Umbilical cord (tissue), 2 donors: Measurements from ENCODE around the gene SMIM15. TPM values are rescaled to one million over a fixed set of nuclear protein-coding genes. Genes with fewer than 3 reads are reported as not detected.

Source experiments
- DNase-seq: peaks from one replicate; pipeline ENCODE4 v3.0.0-alpha.2; 2015; ENCODE audit warnings: low spot score
- total RNA-seq: library from RNA; depleted of rRNA; stranded (reverse); fragments of >200 nt; gene quantifications from one replicate; pipeline ENCODE4 v1.2.3, GENCODE V29; 2014; ENCODE audit warnings: low replicate concordance; ENCODE audit not compliant: insufficient read depth

The SMIM15 gene
- total RNA-seq, 1 donor from 2014 or later: 47.7 TPM

DNA sequence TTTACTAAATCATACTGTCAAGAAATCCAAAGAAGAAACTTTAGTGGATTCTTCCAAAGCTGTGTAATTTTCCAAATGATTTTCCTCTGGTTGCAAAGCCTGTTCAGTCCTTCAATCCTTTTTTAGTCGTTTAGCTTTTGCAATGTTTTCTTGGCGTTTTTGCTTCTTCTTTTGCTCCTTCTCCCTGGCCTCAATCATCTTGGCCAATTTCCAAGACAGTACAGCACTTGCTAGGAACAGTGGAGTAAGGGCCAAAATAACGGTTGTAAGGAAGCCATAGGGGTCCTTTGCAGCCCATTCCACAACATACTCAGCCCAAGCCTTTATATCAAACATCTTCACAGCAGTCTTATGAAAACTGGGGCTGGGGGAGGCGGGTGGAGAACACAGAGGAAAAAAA is 2.4 kb downstream of the SMIM15 start:
- no peak for DNase-seq

DNA sequence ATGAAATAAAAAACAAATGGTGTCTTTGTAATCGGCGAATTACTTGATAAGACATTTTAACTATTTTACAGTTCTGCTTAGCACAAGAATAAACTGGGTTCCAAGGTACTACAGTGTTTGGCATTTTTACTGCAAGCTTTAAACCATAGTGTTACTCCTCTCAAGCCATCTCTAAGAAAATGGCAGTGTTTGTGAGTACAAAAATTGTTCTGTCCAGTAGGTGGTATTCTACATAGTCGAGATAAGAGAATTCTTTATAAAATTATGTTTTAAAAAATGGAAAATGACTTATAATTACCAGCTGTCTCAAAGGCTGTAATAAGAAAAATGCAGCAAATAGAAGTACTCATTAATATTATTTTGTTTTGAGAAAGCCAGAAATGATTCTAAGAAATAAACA is 3.2 kb downstream of the SMIM15 start:
- no peak for DNase-seq

DNA sequence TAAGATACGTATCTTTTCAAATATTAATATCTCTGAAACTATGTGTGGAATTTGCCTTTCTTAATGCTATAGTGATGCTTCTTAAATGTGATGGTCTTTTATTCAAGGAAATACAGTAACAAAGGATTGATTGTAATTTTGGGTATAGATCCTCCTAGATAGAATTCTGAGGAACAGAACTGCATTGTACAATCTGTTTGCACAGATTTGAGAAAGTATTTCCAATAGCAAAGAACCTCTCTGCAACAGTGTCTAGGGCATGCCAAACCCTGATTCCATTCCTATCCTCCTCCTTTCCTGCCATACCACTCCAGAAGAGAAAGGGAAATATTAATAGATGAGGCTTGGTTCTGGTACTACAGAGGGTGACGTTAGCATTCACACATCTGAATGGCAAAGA is 10.4 kb downstream of the SMIM15 start:
- DNase-seq: no peak

DNA sequence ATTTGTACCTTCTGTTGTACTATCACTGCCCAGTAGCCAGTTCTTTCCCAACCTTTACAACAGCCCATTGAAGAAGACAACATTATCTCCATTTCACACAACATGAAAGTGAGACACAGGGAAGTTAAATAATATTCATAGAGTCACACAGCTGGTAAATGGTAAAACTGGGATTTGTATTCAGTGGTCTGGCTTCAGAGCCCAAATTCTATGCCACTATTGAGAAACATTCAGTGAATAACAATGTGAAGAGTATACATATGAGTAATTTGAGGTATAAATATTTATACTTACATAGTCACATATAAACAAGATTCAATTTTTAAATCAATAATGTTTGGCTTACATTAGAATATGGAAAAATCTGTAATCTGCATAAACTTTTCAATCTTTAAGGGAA is 13.8 kb downstream of the SMIM15 start:
- no peak for DNase-seq

DNA sequence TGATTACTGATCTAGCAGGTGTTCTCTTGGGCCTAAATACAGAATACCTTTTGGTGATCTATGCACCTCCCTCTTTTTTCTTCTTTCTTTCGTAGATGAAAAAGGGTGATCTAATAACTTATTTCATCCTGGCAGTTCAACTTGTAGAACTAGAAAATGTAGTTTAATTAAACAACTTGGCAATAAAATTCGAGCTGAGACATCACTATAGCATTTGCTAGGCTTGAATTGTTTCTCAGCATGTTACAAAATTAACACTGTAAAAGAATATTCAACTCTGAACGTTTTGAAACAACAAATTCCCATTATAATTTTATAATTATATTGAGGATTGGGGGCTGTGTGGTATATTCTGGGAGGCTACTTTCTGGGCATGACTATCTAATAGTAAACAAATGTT is 19.5 kb downstream of the SMIM15 start:
- no peak for DNase-seq

DNA sequence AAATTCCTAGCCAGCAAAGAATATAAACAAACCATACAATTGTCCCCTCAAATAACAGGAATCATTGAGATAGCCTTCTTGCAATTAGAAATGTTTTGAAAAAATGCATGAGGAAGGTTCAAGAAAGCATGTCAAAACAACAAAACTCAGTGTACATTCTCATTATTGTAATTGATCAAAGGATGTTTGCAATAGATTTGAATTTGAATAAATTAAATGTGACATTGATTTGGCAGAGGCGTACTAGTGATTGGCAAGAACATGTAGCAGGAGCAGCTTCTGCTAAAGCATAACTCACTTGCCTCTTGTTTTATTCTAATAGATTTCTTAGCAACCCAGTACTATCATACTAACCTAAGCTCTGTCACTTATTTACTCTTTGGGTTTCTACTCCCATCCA is 19.9 kb downstream of the SMIM15 start:
- DNase-seq: no peak

DNA sequence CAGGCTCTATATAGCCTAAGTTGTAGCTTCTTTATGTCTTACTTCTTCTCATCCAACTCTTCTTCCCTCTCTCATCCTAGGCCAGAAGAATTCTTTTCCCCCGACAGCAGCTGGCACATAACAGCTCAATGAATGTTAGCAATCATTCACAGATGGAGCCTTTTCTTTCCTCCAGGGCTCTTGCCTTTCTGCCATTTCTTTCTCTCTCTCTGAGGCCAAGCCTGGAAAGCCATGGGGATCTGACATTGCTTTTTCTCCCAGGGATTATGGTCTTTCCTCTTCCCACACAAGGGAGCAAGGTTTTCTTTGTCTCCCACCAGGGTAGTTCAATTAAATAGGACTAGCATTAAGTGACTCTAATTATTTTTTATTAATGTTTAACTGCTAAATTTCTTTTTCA is 20.5 kb downstream of the SMIM15 start:
- no peak for DNase-seq

DNA sequence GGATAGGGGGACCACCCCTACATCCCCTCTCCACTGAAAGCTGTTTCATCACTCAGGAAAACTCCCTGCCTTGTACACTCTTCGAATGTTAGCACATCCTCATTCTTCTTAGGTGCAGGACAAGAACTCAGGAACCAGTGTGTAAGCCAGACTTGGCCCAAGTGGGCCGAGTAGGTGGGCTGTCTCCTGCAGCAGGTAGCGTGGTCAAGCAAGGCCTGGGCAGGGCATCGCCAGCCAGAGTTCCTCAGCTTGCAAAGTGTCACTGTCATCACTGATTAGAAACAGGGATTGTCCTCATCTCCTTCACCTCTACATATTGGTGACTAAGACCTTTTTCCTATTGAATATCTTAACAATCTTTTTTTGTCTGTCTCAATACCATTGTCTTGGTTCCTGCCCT is 22.3 kb downstream of the SMIM15 start:
- no peak for DNase-seq

DNA sequence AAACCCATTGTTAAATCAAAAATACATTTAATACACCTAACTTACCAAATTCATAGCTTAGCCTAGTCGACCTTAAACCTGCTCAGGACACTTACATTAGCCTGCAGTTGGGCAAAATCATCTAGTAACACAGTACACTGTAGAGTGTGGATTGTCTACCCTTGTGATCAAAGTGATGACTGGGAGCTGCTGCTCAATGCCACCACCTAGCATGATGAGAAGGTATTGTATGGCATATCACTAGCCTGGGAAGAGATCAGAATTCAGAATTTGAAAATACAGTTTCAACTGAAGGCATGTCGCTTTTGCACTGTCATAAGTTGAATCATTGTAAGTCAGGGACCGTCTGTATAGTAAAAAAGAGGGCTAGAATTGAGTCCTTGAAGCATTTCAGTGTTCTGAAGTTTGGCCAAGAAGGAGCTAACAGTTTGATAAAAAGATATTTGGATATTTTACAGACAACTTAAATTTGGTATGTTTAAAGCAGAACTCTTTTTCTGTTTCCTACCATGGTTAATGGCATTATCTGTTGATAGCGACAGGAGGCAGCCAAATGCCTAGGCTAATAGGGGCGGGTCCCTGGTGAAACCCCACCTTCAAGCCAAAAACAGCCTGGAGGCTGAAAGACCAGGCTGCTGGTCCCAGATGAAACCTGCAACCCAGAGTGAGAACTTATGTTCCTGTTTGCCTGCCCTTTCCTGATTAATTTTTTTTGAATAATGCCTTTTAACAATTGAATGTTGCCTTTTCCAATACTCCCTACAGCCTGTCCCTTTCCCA is 23.0 kb downstream of the SMIM15 start:
- DNase-seq: no peak

DNA sequence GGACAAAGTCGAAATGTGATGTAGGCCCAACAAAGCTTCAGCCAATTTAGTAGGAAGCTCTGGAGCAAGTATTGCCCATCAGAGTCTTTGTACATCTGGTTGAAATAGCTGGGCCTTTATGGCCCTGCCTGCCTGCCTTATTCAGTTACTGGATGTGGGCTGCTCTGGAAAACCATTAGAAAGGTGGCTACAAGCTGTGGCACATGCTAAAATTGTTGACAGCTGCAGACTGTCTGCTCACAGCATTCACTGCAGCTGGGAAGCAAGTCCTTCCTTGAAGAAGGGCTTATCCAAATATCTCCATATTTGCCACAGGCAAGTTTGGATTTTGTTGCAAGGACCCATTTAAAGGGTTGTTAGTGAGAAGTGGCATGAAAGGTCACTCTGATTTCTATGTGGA is 24.4 kb downstream of the SMIM15 start:
- DNase-seq: no peak

DNA sequence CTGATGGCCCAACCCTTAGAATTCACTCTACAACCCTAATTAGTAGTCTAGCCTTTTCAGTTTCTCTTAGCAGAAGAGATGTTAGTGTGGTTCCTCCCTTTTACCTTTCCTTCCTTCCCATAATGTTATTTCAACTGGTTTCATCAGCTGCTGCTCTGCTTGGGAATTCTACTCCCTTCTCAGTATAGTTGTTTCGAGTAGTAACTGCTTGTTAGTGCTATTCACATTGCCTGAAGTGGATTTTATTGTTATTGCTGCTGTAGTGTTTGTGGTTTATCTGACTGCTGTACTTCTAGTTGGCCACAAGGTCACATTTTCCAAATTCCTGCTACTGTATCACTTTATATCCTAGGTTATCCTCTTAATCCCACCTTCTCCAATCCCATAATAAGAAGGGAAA is 29.7 kb downstream of the SMIM15 start:
- no peak for DNase-seq

DNA sequence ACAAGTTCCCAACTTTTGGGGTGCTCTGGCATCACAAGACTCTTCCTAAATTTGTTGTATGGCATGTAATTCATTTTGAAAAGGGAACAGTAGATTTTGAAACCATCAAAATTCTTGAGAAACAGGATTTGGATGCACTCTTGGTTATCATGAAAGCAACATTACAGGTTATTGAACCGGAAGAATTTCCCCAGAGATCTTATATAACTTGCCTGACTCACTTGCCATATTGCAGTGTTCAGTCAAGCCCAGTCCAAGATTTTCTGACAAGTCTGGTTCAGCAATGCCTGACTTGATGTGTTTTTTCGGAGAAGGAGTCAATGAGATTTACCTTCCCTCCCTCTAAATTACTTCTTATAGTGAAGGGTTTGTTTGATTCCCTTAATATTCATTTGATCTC is 32.0 kb downstream of the SMIM15 start:
- DNase-seq: no peak

DNA sequence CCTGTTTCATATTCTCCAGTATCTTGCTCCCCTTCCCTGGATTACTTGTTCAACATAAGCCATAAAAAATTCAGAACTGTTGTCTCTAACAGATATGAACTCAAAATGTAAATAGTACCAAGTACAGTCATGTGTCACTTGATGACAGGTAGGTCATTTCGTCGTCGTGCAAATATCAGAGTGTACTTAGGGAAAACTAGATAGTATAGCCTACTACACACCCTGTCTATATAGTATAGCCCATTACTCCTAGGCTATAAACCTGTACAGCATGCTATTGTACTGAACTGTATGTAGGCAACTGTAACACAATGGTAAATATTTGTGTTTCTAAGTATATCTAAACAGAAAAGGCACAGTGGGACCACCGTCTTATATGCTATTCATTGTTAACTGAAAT is 39.1 kb downstream of the SMIM15 start:
- DNase-seq: no peak

DNA sequence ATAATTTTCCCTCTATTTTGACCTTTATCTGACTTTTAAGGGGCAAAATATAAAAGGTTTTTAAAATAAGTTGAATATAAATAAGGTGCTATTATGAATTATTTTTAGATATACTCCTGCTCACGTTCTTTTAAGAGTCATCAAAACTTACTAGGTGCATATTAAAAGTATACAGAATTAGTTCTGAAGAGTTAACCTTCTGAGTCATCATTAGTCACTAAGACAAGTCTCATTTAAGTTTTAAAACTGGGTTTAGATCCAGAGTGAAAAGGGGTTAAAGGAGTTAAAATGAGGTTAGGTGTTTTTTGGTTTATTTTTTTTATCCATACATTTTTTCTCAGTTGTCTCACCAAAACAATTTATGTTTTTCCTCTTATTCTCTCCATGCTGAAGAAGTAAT is 41.7 kb downstream of the SMIM15 start:
- no peak for DNase-seq

DNA sequence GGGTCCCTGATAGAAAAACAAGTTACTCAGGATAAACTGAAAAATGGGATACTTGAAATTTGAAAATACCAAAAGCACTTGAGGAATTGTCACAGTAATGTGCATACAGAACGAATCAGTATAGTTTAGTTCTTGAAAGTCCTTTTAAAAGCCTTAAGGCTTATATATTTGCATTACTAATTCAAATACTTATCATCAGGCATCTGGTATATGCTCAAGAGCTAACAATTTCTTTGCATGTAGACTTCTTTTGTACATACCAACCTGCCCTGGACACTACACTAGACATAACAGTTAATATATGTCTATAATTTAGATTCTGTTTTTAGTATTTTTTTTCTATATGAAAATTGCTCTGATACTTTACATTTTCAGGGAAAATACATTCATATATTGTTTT is 43.2 kb downstream of the SMIM15 start:
- no peak for DNase-seq

DNA sequence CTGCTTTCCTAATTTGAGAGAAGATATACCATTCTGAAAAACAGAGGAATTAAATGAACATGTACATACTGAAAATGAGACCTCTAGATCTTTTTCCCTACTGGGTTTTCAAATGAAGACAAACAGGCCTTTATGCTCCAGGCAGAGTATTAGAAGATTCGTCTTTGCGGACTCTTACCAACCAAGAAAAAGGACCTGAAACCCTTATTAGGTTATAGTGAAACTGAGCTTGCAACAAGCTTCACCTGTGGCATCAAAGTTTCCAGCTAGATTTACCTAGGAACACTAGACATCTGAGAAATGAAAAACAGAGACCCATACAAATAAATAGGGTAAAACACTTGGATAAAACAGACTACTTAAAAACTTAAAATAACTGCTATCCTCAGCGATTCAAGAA is 46.3 kb downstream of the SMIM15 start:
- DNase-seq: no peak

DNA sequence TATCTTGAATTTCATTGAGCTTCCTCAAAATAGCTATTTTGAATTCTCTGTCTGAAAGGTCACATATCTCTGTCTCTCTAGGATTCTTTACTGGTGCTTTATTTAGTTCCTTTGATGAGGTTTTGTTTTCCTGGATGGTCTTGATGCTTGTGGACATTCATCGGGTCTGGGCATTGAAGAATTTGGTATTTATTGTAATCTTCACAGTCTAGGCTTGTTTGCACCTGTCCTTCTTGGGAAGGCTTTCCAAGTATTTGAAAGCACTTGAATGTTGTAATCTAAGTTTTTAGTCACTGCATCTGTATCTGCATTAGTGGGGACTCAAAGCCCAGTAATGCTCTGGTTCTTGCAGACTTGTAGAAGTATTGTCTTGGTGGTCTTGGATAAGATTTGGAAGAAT is 47.8 kb downstream of the SMIM15 start:
- no peak for DNase-seq

Other genes with a start within 250 kb of the SMIM15 start
- gene ERCC8, start 217.4 kb downstream of the SMIM15 start, total RNA-seq: 11.6 TPM
- gene NDUFAF2, start 217.3 kb downstream of the SMIM15 start, total RNA-seq: 22.6 TPM
- 21.2 TPM for gene ZSWIM6, start 169.8 kb upstream of the SMIM15 start, total RNA-seq